HG03139 (cell line): Measurements from ENCODE around the gene NLGN1.

Experiments
- ATAC-seq: cut with Tn5 transposase; IDR thresholded peaks from one replicate; pipeline ENCODE4 v1.9.1; 2021; ENCODE audit not compliant: unreplicated experiment

The NLGN1 gene

DNA sequence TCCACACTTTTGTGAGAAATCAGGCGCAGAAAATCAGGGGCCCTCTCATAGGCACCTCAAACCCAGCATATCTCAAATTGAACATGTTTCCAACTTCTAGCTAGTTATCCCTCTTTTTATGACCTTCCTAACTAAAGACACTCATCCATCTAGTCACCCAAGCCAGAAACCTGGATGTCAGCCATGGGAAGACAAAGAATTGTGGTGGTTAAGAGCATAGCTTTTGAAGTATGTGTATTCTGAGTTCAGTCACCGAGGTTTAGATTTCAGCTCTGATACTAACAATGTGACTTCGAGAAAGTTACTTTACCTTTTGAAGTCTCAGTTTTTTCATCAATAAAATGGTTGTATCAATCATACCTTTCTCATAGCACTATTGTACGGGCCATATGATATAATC, 495.5 kb downstream of the NLGN1 start:
- no peak for ATAC-seq

GRCh38 chr3:173893835-173894234, 496.3 kb downstream of the NLGN1 start:
- ATAC-seq: no peak

DNA sequence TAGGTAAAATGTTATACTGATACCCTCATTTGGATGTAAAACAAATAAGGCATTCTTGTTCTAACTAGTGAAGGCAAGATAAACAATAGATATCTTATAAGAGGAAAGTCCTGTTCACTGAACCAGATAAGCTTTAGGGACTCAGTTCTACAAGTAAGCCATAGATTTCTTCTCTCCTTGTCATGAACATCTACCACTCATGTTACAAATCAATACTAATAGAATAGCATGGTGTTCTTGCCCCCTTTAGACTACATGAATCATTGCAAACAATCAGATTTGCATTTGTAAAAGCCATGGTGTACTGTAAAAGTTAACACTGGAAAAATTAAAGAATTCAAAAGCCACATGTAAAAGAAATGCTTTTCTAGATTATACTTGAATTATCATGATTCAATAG, 500.1 kb downstream of the NLGN1 start:
- ATAC-seq: no peak

DNA sequence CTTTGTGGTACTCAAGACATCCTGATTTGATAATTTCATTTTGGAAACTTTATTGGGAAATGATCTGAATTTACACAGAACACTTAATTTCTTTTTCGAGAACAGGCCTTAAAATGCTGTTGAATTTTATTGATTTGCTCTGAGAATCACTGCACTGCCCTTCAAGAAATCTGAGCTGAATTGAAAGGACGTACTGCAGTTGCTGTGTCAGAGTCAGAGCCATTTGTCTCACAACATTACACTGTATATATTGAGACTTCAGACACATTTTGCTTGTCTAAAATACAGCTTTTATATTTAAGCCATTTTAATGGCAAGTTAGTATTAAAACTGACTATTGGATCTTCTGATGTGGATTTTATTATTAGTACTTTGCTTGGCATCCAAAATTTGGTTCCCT, 504.1 kb downstream of the NLGN1 start:
- no peak for ATAC-seq

DNA sequence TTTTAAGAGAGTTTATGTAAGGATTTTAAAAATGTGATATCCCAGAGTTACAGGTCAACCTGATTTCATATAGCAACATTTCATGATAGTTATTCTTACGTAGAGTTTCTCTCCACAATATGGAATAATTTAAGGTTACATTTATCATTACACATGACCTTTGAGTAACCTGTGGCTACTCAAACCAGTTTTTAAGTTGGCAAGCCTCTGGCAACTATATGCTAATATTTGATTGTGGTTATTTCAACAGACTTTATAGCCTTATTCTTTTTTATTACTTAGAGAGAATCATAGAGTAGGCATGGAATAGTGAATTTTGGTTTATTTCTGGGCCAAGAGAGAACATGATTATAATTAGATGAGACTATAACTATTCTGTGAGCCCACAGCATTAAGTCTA, 504.9 kb downstream of the NLGN1 start:
- ATAC-seq: no peak

GRCh38 chr3:173902871-173903270, 505.3 kb downstream of the NLGN1 start:
- no peak for ATAC-seq

GRCh38 chr3:173905381-173905780, 507.8 kb downstream of the NLGN1 start:
- no peak for ATAC-seq

DNA sequence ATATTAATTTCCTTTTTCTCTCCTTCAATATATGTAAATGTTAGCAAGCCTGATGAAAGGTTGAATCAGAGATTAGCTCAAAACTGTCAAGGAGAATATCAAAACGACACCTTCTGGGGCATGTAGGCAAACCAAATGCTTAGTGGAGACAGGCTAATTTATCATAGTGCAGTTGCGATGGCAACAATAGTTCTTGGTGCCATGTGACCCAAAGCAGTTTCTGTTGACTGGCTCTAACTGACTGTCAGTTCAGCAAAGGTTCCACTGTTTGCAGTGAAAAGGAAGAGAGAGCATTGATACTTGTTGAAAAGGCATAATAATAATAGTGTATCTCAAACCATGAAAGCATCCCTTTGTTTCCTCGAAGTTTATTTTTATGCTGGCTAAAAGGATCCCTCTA, 513.9 kb downstream of the NLGN1 start:
- no peak for ATAC-seq

- ATAC-seq: no peak
These were observed 514.6 kb downstream of the NLGN1 start for GRCh38 chr3:173912126-173912525.

- ATAC-seq: no peak
These were observed 515.9 kb downstream of the NLGN1 start for GRCh38 chr3:173913397-173913796.

DNA sequence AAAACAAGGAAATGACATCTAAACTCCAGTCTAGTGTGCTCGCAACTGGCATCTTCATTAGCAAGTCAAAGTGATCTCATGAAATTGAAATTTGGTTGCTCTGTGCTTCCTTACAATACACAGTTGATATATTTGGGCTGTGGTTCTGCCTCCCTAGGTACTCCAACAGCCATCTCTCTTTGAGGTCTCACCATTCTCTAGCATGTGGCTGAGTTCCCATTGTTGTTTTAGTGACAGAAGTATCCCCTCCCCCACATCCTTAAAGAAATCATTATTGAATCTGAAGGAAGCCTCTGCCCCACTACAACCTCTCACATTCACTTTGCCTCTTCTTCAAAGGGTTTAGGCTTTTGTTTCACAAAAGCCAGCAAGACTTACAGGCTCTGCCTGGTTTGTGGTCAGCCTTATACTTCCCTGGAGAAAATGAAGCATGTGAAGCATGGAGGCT, 516.5 kb downstream of the NLGN1 start:
- ATAC-seq: no peak

DNA sequence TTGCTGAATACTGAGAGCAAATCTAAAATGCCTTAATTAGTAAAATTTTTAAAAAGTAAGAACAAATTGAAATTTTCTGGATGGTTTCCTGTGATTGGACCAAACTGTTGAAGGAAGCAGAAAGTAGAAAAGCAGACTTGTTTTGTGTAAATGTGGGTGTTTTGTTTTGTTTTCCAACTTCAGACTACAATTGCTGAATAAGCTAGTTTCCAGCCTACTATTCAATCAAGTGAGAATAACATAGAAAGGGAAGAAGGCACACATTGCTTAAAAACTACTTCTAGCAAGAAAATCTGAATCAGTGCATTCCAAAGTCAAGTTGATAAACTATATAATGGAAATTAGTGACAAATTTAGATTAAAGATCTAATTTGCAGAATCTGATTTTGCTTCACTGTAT, 519.3 kb downstream of the NLGN1 start:
- no peak for ATAC-seq

DNA sequence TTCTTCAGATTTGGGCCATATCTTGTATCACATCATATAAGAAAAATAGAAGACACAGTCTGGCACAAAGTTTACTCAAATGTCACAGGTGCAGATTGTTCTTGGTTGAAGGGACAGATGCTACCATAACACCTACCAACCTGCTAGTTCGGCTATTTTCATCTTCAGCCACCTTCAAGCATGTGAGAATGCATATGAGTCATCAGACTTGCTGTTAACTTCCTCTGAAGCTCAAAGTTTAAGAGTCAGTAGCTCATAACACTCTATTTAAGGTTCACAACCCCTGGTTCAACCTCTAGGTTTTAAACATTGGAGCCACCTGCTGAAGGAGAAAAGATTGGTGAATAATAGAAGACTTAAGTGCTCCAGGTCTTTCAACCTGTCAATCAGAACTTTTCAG, 522.8 kb downstream of the NLGN1 start:
- no peak for ATAC-seq

DNA sequence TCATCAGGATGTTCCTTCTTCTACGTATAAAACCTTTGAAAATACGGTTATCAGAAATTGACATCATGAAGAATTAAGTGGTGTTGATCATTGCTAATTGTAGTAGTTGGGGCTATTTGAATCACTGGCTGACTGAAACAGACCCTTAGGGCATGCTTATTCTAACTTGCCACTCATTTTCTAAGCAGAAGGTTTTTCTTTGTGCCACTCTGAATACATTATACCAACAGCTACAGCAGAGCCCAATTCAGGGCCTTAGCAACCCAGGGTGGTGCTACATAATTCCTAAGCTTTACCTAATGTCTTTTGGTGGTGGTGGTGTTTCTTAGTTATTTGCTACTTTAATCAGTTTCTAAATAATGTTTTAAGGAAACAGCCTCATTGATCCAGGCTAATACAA, 524.2 kb downstream of the NLGN1 start:
- ATAC-seq: no peak

GRCh38 chr3:173923204-173923603, 525.7 kb downstream of the NLGN1 start:
- no peak for ATAC-seq

- no peak for ATAC-seq
These were observed 532.7 kb downstream of the NLGN1 start for GRCh38 chr3:173930251-173930650.

GRCh38 chr3:173932624-173933023, 535.1 kb downstream of the NLGN1 start:
- ATAC-seq: no peak

GRCh38 chr3:173933113-173933512, 535.6 kb downstream of the NLGN1 start:
- ATAC-seq: no peak

GRCh38 chr3:173936316-173936715, 538.8 kb downstream of the NLGN1 start:
- no peak for ATAC-seq

DNA sequence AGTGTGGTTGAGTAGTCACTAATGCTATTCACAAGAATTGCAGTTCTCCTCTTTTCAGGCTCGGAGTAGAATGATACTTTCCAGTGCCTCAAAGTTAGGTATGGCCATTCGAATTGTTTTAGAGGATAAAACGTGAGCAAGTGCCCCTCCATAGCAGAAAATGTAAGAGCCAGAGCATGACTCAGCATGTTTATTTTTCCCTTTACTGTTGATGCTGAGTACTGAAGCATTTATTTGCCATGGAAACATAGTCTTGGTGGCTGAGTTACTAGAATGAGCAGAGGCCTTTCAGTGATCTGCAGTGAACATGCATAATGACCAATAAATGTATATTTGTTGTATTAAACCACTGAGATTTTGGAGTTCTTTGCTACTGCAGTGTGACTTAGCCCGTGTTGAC, 540.6 kb downstream of the NLGN1 start:
- ATAC-seq: no peak

- ATAC-seq: no peak
These were observed 541.1 kb downstream of the NLGN1 start for GRCh38 chr3:173938616-173939015.

GRCh38 chr3:173939331-173939730, 541.8 kb downstream of the NLGN1 start:
- no peak for ATAC-seq

DNA sequence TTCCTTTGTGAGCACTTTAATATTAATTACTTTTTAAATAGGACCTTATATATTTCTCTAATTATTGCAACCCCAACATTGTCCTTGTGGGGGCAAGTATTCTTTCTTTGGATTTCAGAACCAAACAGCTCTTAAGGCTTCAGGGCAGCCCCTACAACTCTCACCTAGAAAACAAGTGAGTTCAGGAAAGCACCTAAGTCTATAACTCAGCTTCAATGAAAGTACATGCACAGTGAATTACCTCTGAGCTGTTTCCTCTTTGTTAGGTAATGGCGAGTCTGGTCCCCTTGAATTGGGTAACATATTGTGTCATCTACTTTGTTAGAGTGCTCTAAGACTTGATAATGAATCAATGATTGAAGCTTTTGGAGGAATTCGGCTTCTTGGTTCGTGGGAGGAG, 545.7 kb downstream of the NLGN1 start:
- no peak for ATAC-seq

DNA sequence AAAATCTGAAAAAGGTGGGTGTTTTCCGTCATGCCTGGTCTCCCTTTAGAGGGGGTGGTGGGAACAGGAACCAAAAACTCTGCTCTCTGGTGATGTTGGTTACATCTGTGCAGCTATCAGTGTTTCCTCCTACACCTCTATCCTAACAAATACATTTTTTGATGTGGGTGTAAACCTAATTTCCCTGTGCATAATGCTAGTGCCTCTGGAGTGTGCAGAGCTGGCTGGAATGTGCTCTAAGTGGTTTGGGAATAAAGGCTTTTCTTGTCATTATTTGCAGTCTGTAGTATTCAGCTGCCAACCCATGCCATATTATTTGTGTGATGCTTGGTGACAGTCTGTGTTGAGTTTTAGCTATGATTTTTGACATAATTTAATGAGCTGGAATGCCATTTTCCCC, 547.6 kb downstream of the NLGN1 start:
- no peak for ATAC-seq
